Thoracic aorta (tissue), 2 donors: ENCODE data around the gene APBA2. TPM values are rescaled to one million over a fixed set of nuclear protein-coding genes. Genes with fewer than 3 reads are reported as not detected.

ENCODE experiments used
- ATAC-seq: fragments of 150-250 bp; one replicate; pipeline ENCODE4 v1.8.0; 2017; ENCODE audit warnings: low read depth; ENCODE audit not compliant: insufficient number of reproducible peaks, low FRiP score
- DNase-seq: peaks from one replicate; pipeline ENCODE4 v3.0.0-alpha.2; 2020; ENCODE audit warnings: low spot score
- H3K27ac ChIP-seq, 2 donors: fragments of 200-600 bp; sonication (generic); 1 replicate in 1 of 2; 2 replicates in 1 of 2; pipeline ENCODE4 v1.5.1; 2016; ENCODE audit warnings: mild to moderate bottlenecking in 2 of 2, moderate library complexity in 2 of 2
- H3K27me3 ChIP-seq: fragments of 200-600 bp; sonication (generic); replicated peaks from 2 replicates; pipeline ENCODE4 v1.6.0; 2016; ENCODE audit warnings: mild to moderate bottlenecking; ENCODE audit not compliant: insufficient read depth
- H3K36me3 ChIP-seq: fragments of 200-600 bp; sonication (generic); one replicate; pipeline ENCODE4 v1.5.1; 2016
- H3K4me1 ChIP-seq, 2 donors: fragments of 200-600 bp; sonication (generic); 1 replicate in 1 of 2; 2 replicates in 1 of 2; pipeline versions ENCODE4 v1.5.1 to v1.6.0; 2016; ENCODE audit warnings: low read depth in 2 of 2, mild to moderate bottlenecking in 1 of 2; ENCODE audit not compliant: control insufficient read depth in 1 of 2
- H3K4me3 ChIP-seq: fragments of 200-600 bp; sonication (generic); 2 replicates; pipeline ENCODE4 v1.5.1; 2016; ENCODE audit warnings: mild to moderate bottlenecking
- H3K9me3 ChIP-seq: fragments of 200-600 bp; sonication (generic); 2 replicates; pipeline ENCODE4 v1.5.1; 2016
- total RNA-seq, 2 donors: library from RNA; depleted of rRNA; stranded (reverse); fragments of >200 nt; gene quantifications; one replicate each; pipeline versions ENCODE4 v1.1.0 to v1.2.3, GENCODE V29; 2016
- TF ChIP-seq, protein P1 (sequence below): fragments of 200-600 bp; sonication (generic); IDR thresholded peaks from one replicate; pipeline ENCODE4 v1.5.1; 2019; ENCODE audit warnings: antibody characterized with exemption

APBA2 gene
- total RNA-seq, 2 donors from 2014 or later: 4.9 to 5.6 TPM

DNA sequence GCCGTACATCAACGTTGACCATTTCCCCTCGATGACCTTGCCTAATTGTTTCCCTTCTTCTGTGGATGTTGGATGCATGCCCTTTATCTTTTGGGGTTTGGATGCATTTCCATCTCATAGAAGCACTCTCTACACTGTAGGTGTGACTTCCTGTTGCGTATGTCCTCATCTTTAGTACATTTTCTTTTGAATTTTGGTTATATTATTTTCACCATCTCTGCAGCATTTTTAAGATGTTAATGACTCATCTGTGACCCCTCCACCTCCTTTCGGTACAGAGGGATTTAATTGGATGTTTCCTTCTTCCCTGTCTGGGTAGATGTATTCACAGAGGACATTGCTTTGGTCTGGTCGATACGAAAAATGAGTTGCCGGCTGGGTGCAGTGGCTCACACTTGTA is 172.1 kb downstream of the APBA2 start:
- Histone ChIP-seq H3K27me3 (no peaks in the 10 kb centered on the region), H3K36me3 (no peaks in the 10 kb centered on the region), H3K27ac (no peak overlapping the region), H3K4me3 (no peak overlapping the region), H3K9me3 (no peaks in the 10 kb centered on the region), H3K4me1 (no peaks in the 10 kb centered on the region)
- TF ChIP-seq, protein P1, sequence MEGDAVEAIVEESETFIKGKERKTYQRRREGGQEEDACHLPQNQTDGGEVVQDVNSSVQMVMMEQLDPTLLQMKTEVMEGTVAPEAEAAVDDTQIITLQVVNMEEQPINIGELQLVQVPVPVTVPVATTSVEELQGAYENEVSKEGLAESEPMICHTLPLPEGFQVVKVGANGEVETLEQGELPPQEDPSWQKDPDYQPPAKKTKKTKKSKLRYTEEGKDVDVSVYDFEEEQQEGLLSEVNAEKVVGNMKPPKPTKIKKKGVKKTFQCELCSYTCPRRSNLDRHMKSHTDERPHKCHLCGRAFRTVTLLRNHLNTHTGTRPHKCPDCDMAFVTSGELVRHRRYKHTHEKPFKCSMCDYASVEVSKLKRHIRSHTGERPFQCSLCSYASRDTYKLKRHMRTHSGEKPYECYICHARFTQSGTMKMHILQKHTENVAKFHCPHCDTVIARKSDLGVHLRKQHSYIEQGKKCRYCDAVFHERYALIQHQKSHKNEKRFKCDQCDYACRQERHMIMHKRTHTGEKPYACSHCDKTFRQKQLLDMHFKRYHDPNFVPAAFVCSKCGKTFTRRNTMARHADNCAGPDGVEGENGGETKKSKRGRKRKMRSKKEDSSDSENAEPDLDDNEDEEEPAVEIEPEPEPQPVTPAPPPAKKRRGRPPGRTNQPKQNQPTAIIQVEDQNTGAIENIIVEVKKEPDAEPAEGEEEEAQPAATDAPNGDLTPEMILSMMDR: no peak
- DNase-seq (no peak), ATAC-seq (no peak)

DNA sequence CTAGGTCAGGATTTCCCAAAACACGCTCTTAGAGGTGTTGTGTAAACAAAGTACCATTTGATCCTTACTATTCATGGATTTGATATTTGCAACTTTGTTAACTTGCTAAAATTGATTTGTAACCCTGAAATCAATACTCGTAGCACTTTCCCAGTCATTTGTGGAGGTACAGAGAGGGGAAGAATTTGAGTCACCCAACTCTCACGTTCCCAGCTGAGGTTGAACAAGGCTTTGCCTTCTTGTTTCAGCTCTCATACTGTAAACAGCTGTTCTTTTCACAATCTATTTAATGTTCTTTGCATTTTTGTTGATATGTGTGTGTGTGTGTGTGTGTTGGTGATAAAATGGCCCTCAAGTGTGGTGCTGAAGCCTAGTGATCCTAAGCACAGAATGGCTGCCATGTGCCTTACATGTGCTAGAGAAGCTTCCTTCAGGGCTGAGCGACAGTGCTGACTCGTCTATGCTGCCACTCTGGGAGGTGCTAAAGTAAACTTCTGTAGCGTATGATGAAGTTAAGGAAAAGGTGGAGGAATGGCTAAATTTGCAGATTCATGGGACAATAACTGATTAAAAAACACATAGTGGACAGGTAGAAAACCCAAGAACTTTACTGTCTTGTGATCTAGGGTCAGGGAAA is 173.2 kb downstream of the APBA2 start:
- TF ChIP-seq, protein P1: no peak
- Histone ChIP-seq H3K36me3 (no peaks in the 10 kb centered on the region), H3K27ac (no peak overlapping the region), H3K4me3 (no peak overlapping the region), H3K27me3 (no peaks in the 10 kb centered on the region), H3K9me3 (no peaks in the 10 kb centered on the region), H3K4me1 (no peaks in the 10 kb centered on the region)
- no peak for ATAC-seq
- DNase-seq: no peak

DNA sequence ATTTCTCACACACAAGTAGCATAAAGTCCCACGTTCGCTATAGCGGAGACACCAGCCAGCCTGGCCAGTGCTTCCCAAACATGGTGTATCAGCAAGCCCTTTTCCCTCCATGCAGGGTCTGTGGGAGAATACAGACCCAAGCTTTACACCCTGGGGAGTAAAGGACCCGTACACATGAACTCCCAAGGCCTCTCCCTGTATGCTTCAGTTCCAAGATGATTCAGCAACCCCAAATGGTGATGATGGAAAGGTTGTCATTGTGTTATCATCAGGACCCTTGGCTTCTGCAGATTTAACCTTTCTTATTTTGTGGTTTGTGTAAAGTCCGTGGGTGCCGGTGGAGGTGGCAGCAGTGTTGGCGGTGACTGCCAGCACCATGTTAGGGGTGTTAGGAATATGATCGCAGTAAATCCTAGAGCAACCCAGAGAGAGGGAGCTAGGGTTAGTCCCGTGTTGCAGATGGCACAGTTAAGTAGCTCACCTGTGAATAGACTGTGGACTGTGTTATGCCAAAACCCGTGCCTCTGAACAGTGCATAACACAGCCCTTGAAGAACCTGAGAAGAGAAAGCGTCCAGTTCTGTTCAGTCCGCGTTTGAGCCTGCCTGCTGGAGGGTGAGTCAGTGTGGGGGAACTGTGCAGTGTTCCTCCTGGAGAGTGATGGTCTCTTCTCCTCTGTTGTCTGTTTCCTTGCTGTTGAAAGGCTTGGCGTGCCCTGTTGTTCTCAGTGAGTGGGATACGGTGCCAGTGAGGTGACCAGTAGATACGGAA is 174.3 kb downstream of the APBA2 start:
- Histone ChIP-seq H3K27ac (no peak overlapping the region), H3K4me3 (no peak overlapping the region), H3K27me3 (no peaks in the 10 kb centered on the region), H3K36me3 (no peaks in the 10 kb centered on the region), H3K9me3 (no peaks in the 10 kb centered on the region), H3K4me1 (no peaks in the 10 kb centered on the region)
- DNase-seq: no peak
- ATAC-seq: no peak
- TF ChIP-seq, protein P1: no peak

DNA sequence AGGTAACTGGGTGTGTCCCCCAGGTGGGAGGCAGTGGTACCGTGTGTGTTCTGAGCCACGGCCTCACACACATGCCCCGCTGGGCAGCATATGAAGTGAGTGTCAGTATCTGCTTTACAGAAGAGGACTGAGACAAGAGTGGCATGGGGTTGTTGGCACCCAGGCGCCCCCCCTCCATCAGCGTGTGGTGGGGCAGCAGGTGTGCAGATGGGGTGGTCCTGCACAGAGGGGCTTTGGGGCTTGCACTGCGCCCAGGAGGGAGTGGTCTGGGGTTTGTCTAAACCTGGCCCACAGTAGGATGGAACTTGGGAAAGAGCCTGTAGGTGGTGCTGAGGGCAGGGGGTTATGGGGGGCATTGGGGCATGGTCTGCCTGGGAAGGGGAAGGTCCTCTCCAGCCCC is 176.0 kb downstream of the APBA2 start:
- ATAC-seq (no peak), DNase-seq (no peak)
- Histone ChIP-seq H3K4me1 (no peaks in the 10 kb centered on the region), H3K9me3 (no peaks in the 10 kb centered on the region), H3K4me3 (no peak overlapping the region), H3K27me3 (no peaks in the 10 kb centered on the region), H3K36me3 (no peaks in the 10 kb centered on the region), H3K27ac (no peak overlapping the region)
- TF ChIP-seq, protein P1: no peak

DNA sequence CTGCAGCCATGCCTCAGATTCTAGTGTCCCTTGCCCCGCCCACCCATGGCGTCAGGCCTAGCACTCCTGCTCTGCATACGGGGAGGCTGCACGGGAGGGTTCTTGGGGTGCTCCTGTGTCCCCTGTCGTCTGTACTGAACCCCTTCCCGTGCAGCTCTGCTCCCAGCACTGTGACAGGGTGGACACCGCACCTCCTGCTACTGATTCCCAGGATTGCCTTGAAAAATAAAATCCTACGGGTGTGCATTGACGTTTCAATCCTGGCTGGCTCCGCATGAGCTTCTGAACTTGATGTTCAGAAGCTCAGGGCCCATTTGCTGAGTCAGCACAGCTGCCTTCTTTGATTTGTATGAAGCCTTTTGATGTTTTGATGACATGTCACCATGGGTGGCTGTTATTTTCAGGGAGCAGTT is 176.4 kb downstream of the APBA2 start:
- Histone ChIP-seq H3K9me3 (no peaks in the 10 kb centered on the region), H3K4me1 (no peaks in the 10 kb centered on the region), H3K27ac (no peak overlapping the region), H3K4me3 (no peak overlapping the region), H3K27me3 (no peaks in the 10 kb centered on the region), H3K36me3 (no peaks in the 10 kb centered on the region)
- ATAC-seq (no peak), DNase-seq (no peak)
- TF ChIP-seq, protein P1: no peak
